SK-N-SH (cell line): Measurements from ENCODE around the gene CRK. TPM values are rescaled to one million over a fixed set of nuclear protein-coding genes. Genes with fewer than 3 reads are reported as not detected.

Source experiments
- CTCF ChIA-PET: fragments of 300-600, 350-600 bp; formaldehyde crosslinking; extraction: SDS; loops from one replicate; lab custom pipeline; 2021; lab: Yijun Ruan, JAX
- POLR2A ChIA-PET: fragments of 350-600 bp; sonication (Branson Sonifier 250); formaldehyde crosslinking; extraction: SDS; loops from one replicate; lab custom pipeline; 2020; ENCODE audit warnings: antibody characterized with exemption, inconsistent platforms; lab: Yijun Ruan, JAX
- DNase-seq: peaks from one replicate; pipeline ENCODE4 v3.0.0; 2012
- H2AFZ ChIP-seq: fragments of 200-600 bp; sonication (generic); 2 replicates; pipeline ENCODE4 v1.8.1; 2016; ENCODE audit warnings: antibody characterized with exemption, mild to moderate bottlenecking, low read depth
- H3F3A ChIP-seq: fragments of 200-600 bp; sonication (generic); replicated peaks from 2 replicates; pipeline ENCODE3; 2016; ENCODE audit warnings: antibody characterized with exemption, mild to moderate bottlenecking; ENCODE audit not compliant: insufficient read depth
- H3K27ac ChIP-seq, 2 experiments: fragments of 200-500 bp in 1 of 2; fragments of 200-600 bp in 1 of 2; sonication (Bioruptor generic) in 1 of 2; sonication (generic), shearing (Covaris generic) in 1 of 2; 2 replicates each; pipeline versions ENCODE4 v1.5.1 to v1.6.1; 2014 to 2016; ENCODE audit warnings: low read depth in 2 of 2, inconsistent platforms in 1 of 2, low read length in 1 of 2, mild to moderate bottlenecking in 1 of 2, mixed read lengths in 1 of 2
- H3K27me3 ChIP-seq: fragments of 200-600 bp; sonication (generic), shearing (Covaris generic); 2 replicates; pipeline ENCODE4 v1.6.1; 2016; ENCODE audit warnings: mixed run types; ENCODE audit not compliant: insufficient read depth
- H3K36me3 ChIP-seq, 2 experiments: fragments of 200-500 bp in 1 of 2; fragments of 200-600 bp in 1 of 2; sonication (Bioruptor generic) in 1 of 2; sonication (generic) in 1 of 2; replicated peaks in 1 of 2; 2 replicates each; pipeline versions ENCODE3 to v1.5.1; 2014 to 2016; ENCODE audit warnings: low read length in 1 of 2, mild to moderate bottlenecking in 1 of 2; ENCODE audit not compliant: insufficient read depth in 2 of 2, control insufficient read depth in 1 of 2
- H3K4me1 ChIP-seq, 2 experiments: fragments of 200-500 bp in 1 of 2; fragments of 200-600 bp in 1 of 2; sonication (Bioruptor generic) in 1 of 2; sonication (generic), shearing (Covaris generic) in 1 of 2; 2 replicates each; pipeline versions ENCODE4 v1.5.1 to v1.6.1; 2014 to 2016; ENCODE audit warnings: low read depth in 1 of 2, low read length in 1 of 2, mixed run types in 1 of 2; ENCODE audit not compliant: insufficient read depth in 2 of 2, control insufficient read depth in 1 of 2
- H3K4me2 ChIP-seq: fragments of 200-600 bp; sonication (generic), shearing (Covaris generic); 2 replicates; pipeline ENCODE4 v1.6.1; 2017; ENCODE audit warnings: mixed run types
- H3K4me3 ChIP-seq, 2 experiments: fragments of 200-500 bp in 1 of 2; fragments of 200-600 bp in 1 of 2; sonication (Bioruptor generic) in 1 of 2; sonication (generic), shearing (Covaris generic) in 1 of 2; 2 replicates each; pipeline versions ENCODE4 v1.5.1 to v1.8.1; 2014 to 2016; ENCODE audit warnings: low read depth in 2 of 2, inconsistent platforms in 1 of 2, low read length in 1 of 2, mild to moderate bottlenecking in 1 of 2, mixed read lengths in 1 of 2, moderate library complexity in 1 of 2
- H3K79me2 ChIP-seq: fragments of 200-600 bp; sonication (generic); 2 replicates; pipeline ENCODE4 v1.8.1; 2017; ENCODE audit warnings: mild to moderate bottlenecking; ENCODE audit not compliant: insufficient read depth
- H3K9ac ChIP-seq: fragments of 200-600 bp; sonication (generic); 2 replicates; pipeline ENCODE4 v1.6.1; 2017; ENCODE audit warnings: mixed run types
- H3K9me2 ChIP-seq: fragments of 200-600 bp; sonication (generic); 2 replicates; pipeline ENCODE4 v1.6.1; 2017; ENCODE audit warnings: mixed run types
- H3K9me3 ChIP-seq: fragments of 200-600 bp; sonication (generic); 2 replicates; pipeline ENCODE4 v1.6.1; 2017; ENCODE audit warnings: mixed run types, mild to moderate bottlenecking, moderate library complexity
- H4K20me1 ChIP-seq: fragments of 200-600 bp; sonication (generic); 2 replicates; pipeline ENCODE4 v1.6.1; 2017; ENCODE audit warnings: mild to moderate bottlenecking, mixed run types; ENCODE audit not compliant: insufficient read depth
- CHD2 ChIP-seq: fragments of 150-350 bp; IDR thresholded peaks from 2 replicates; pipeline ENCODE4 v1.6.1; 2018; ENCODE audit warnings: low read length; ENCODE audit not compliant: partially characterized antibody
- CTCF ChIP-seq: fragments of 200-600 bp; sonication (generic); IDR thresholded peaks from 2 replicates; pipeline ENCODE4 v1.6.1; 2017; ENCODE audit warnings: antibody characterized with exemption, mild to moderate bottlenecking, moderate library complexity
- EZH2phosphoT487 ChIP-seq: fragments of 200-600 bp; sonication (generic); IDR thresholded peaks from 2 replicates; pipeline ENCODE4 v1.6.1; 2017; ENCODE audit warnings: low read depth, mixed run types, mild to moderate bottlenecking, antibody characterized with exemption, moderate library complexity, borderline replicate concordance
- FOSL2 ChIP-seq: IDR thresholded peaks from 2 replicates; pipeline ENCODE4 v1.4.0; 2012; ENCODE audit warnings: low read depth, mild to moderate bottlenecking, moderate library complexity, borderline replicate concordance
- FOXJ3 ChIP-seq: sonication (generic); formaldehyde crosslinking; IDR thresholded peaks from 2 replicates; pipeline ENCODE4 v1.5.1; 2020; ENCODE audit warnings: mild to moderate bottlenecking, missing genetic modification reagents
- IRF3 ChIP-seq: fragments of 150-350 bp; IDR thresholded peaks from 2 replicates; pipeline ENCODE4 v1.6.1; 2016; ENCODE audit warnings: mild to moderate bottlenecking, low read depth, low read length
- MEF2A ChIP-seq: IDR thresholded peaks from 2 replicates; pipeline ENCODE4 v1.4.0; 2012; ENCODE audit warnings: low read depth, borderline replicate concordance
- MXI1 ChIP-seq: IDR thresholded peaks from 2 replicates; pipeline ENCODE4 v1.6.1; 2012; ENCODE audit warnings: mild to moderate bottlenecking, low read depth, low read length, improper control_type of control experiment
- NFIC ChIP-seq: IDR thresholded peaks from 2 replicates; pipeline ENCODE4 v1.4.0; 2012; ENCODE audit warnings: borderline replicate concordance
- NRF1 ChIP-seq: IDR thresholded peaks from 2 replicates; pipeline ENCODE4 v1.6.1; 2012; ENCODE audit warnings: low read depth, mild to moderate bottlenecking, low read length
- RAD21 ChIP-seq: IDR thresholded peaks from 2 replicates; pipeline ENCODE4 v1.6.1; 2012; ENCODE audit warnings: mild to moderate bottlenecking, low read length
- RCOR1 ChIP-seq: fragments of 150-350 bp; IDR thresholded peaks from 2 replicates; pipeline ENCODE4 v1.6.1; 2017; ENCODE audit warnings: antibody characterized with exemption, low read length
- REST ChIP-seq: IDR thresholded peaks from 2 replicates; pipeline ENCODE4 v1.6.1; 2012; ENCODE audit warnings: mild to moderate bottlenecking, low read depth, low read length, moderate library complexity
- RFX5 ChIP-seq: IDR thresholded peaks from 2 replicates; pipeline ENCODE4 v1.6.1; 2012; ENCODE audit warnings: mild to moderate bottlenecking, improper control_type of control experiment, low read length
- SIN3A ChIP-seq: IDR thresholded peaks from 2 replicates; pipeline ENCODE4 v1.6.1; 2012; ENCODE audit warnings: low read depth, mild to moderate bottlenecking, low read length, moderate library complexity, borderline replicate concordance
- SMC3 ChIP-seq: IDR thresholded peaks from 2 replicates; pipeline ENCODE4 v1.6.1; 2012; ENCODE audit warnings: low read depth, low read length, improper control_type of control experiment
- USF1 ChIP-seq: IDR thresholded peaks from 2 replicates; pipeline ENCODE4 v1.4.0; 2012; ENCODE audit warnings: low read depth, borderline replicate concordance
- WGBS: methylation state at CpG from one replicate; pipeline ENCODE4 v1.1.6; 2017; ENCODE audit warnings: low lambda C conversion rate; 5-methylcytosine and 5-hydroxymethylcytosine counted together
- polyA plus RNA-seq, 3 experiments: library from polyadenylated mRNA; depleted of rRNA; stranded (reverse); fragments of >200 nt; gene quantifications; 2 replicates each; pipeline ENCODE4 v1.2.3, GENCODE V29; 2012

The CRK gene
- polyA plus RNA-seq, 1 of the 3 experiments (the other 2 are of a cell fraction) = 50.7 TPM

- Histone ChIP-seq H3K4me2 (no peak overlapping the region), H3K9me2 (no peaks in the 10 kb centered on the region), H3K9ac (no peak overlapping the region), H3K4me1 (no peaks in the 10 kb centered on the region), H3K27me3 (no peaks in the 10 kb centered on the region), H3K27ac (no peak overlapping the region), H3K79me2 (no peaks in the 10 kb centered on the region; the same call in 1 of the 2 replicates), H3F3A (no peaks in the 10 kb centered on the region), H4K20me1 (no peaks in the 10 kb centered on the region), H3K36me3 (peaks cover 35 to 39% of the 10 kb centered on the region in 2 experiments), H2AFZ (no peak overlapping the region), H3K4me3 (no peak overlapping the region), H3K9me3 (no peaks in the 10 kb centered on the region)
- ChIA-PET POLR2A (no interaction called here), CTCF (interaction anchor here (1.6 kb wide), 1 partner anchor 13 kb away, joined by 3 read pairs; no protein-coding TSS in a partner anchor)
- DNase-seq = no peak
- TF ChIP-seq CTCF (no peak), IRF3 (no peak), MXI1 (no peak)
- 91% methylated on average over 29 of the region's 31 CpGs for WGBS
These were observed 18.6 kb upstream of the CRK start for GRCh38 chr17:1474402-1475189.

GRCh38 chr17:1473841-1474240 is 17.8 kb upstream of the CRK start:
- Histone ChIP-seq H4K20me1 (no peaks in the 10 kb centered on the region), H3K9me2 (no peaks in the 10 kb centered on the region), H3K79me2 (no peaks in the 10 kb centered on the region; the same call in 1 of the 2 replicates), H3K36me3 (peaks cover 35 to 45% of the 10 kb centered on the region in 2 experiments), H3K27me3 (no peaks in the 10 kb centered on the region), H3K4me2 (no peak overlapping the region), H3K4me3 (no peak overlapping the region), H3F3A (no peaks in the 10 kb centered on the region), H2AFZ (no peak overlapping the region), H3K4me1 (no peaks in the 10 kb centered on the region), H3K9me3 (no peaks in the 10 kb centered on the region), H3K9ac (no peak overlapping the region), H3K27ac (no peak overlapping the region)
- 90% methylated on average over 10 of the region's 10 CpGs for WGBS
- DNase-seq = no peak
- CTCF ChIA-PET = interaction anchor here (1.6 kb wide), 1 partner anchor 14 kb away, joined by 3 read pairs; no protein-coding TSS in a partner anchor
- POLR2A ChIA-PET = no interaction called here
- no peak for TF ChIP-seq RAD21
- no peak for TF ChIP-seq RFX5
- TF ChIP-seq IRF3 = no peak
- TF ChIP-seq USF1 = no peak
- TF ChIP-seq REST = no peak
- no peak for TF ChIP-seq EZH2phosphoT487
- no peak for TF ChIP-seq SIN3A
- no peak for TF ChIP-seq FOXJ3 (CRISPR knock-in tag)
- no peak for TF ChIP-seq CHD2
- no peak for TF ChIP-seq MEF2A
- TF ChIP-seq RCOR1 = no peak
- TF ChIP-seq NFIC = no peak
- no peak for TF ChIP-seq SMC3
- no peak for TF ChIP-seq FOSL2
- TF ChIP-seq NRF1 = no peak
